Hepatocyte (in vitro differentiated cells): ENCODE measurements around the gene LMOD1. TPM values are rescaled to one million over a fixed set of nuclear protein-coding genes. Genes with fewer than 3 reads are reported as not detected.
A peak's percentile ranks its signal among the peaks of the same experiment; 100 is the strongest.

Experiments used
- DNase-seq: peaks from one replicate; pipeline ENCODE4 v3.0.0-alpha.2; 2016; ENCODE audit warnings: low spot score
- H2AFZ ChIP-seq: fragments of 200-600 bp; sonication (generic); 2 replicates; pipeline ENCODE4 v1.6.0; 2016; ENCODE audit warnings: antibody characterized with exemption, mild to moderate bottlenecking
- H3K27ac ChIP-seq: fragments of 200-600 bp; sonication (generic); 2 replicates; pipeline ENCODE4 v1.5.1; 2016; ENCODE audit warnings: mild to moderate bottlenecking
- H3K27me3 ChIP-seq: fragments of 200-600 bp; sonication (generic); 2 replicates; pipeline ENCODE4 v1.6.1; 2016
- H3K36me3 ChIP-seq: fragments of 200-600 bp; sonication (generic); replicated peaks from 2 replicates; pipeline ENCODE4 v1.5.1; 2016; ENCODE audit warnings: low read depth; ENCODE audit not compliant: insufficient read depth
- H3K4me1 ChIP-seq: fragments of 200-600 bp; sonication (generic); 2 replicates; pipeline ENCODE4 v1.5.1; 2016; ENCODE audit warnings: mild to moderate bottlenecking, moderate library complexity; ENCODE audit not compliant: insufficient read depth
- H3K4me2 ChIP-seq: fragments of 200-600 bp; sonication (generic); 2 replicates; pipeline ENCODE4 v1.6.0; 2016
- H3K4me3 ChIP-seq: fragments of 200-600 bp; sonication (generic); 2 replicates; pipeline ENCODE4 v1.5.1; 2016; ENCODE audit warnings: mild to moderate bottlenecking
- H3K79me2 ChIP-seq: fragments of 200-600 bp; sonication (generic); 2 replicates; pipeline ENCODE4 v1.6.0; 2017; ENCODE audit warnings: mild to moderate bottlenecking
- H3K9me2 ChIP-seq: fragments of 200-600 bp; sonication (generic); replicated peaks from 2 replicates; pipeline ENCODE4 v1.6.0; 2017; ENCODE audit warnings: mild to moderate bottlenecking; ENCODE audit not compliant: insufficient read depth
- H3K9me3 ChIP-seq: fragments of 200-600 bp; sonication (generic); 2 replicates; pipeline ENCODE4 v1.5.1; 2016; ENCODE audit warnings: low read depth, mild to moderate bottlenecking
- H4K20me1 ChIP-seq: fragments of 200-600 bp; sonication (generic); 2 replicates; pipeline ENCODE4 v1.6.0; 2016; ENCODE audit warnings: mild to moderate bottlenecking; ENCODE audit not compliant: insufficient read depth, poor library complexity, severe bottlenecking
- EZH2 ChIP-seq: fragments of 200-600 bp; sonication (generic); IDR thresholded peaks from 2 replicates; pipeline ENCODE4 v1.6.1; 2016; ENCODE audit warnings: antibody characterized with exemption, mild to moderate bottlenecking, borderline replicate concordance
- EZH2phosphoT487 ChIP-seq: fragments of 200-600 bp; sonication (generic); IDR thresholded peaks from one replicate; pipeline ENCODE4 v1.6.1; 2018; ENCODE audit warnings: antibody characterized with exemption, mild to moderate bottlenecking, low read depth, moderate library complexity; ENCODE audit not compliant: unreplicated experiment, severe bottlenecking
- WGBS: methylation state at CpG from one replicate; pipeline ENCODE4 v1.1.6; 2016; ENCODE audit warnings: low lambda C conversion rate; ENCODE audit errors: missing lambda C conversion rate; 5-methylcytosine and 5-hydroxymethylcytosine counted together
- polyA plus RNA-seq: library from polyadenylated mRNA; unstranded; fragments of >200 nt; fragmentation: Nextera tagmentation; extraction: Ambion mirVana; gene quantifications from 2 replicates; pipeline ENCODE4 v1.2.1, GENCODE V29; 2016
- total RNA-seq: library from RNA; depleted of rRNA; stranded (reverse); fragments of >200 nt; gene quantifications from 2 replicates; pipeline ENCODE4 v1.2.3, GENCODE V29; 2014
- TF ChIP-seq, protein P1 (sequence below): fragments of 200-600 bp; sonication (generic); IDR thresholded peaks from 2 replicates; pipeline ENCODE4 v1.5.1; 2016; ENCODE audit warnings: antibody characterized with exemption, mild to moderate bottlenecking; ENCODE audit not compliant: poor library complexity

LMOD1 gene
- total and polyA plus RNA-seq, 2 experiments from 2014 or later = 6.4 to 8.7 TPM

DNA sequence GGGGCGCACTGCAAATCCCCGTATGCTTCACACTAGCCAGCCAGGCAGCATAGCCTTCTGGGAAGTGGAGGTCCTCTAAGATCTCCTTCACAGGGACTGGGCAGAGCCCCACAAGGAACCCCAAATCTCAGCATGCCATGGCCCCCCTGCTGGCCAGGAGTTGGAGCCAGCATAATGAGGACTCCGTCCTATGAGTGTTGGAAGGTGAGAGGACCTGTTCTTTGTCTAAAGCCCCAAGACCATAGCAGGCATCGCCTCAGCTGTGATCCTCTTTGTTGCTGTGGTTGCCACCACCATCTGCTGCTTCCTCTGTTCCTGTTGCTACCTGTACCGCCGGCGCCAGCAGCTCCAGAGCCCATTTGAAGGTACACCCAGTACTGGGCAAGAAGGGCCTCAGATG is 56.1 kb downstream of the LMOD1 start:
- Histone ChIP-seq H3K4me3 (no peak overlapping the region), H3K79me2 (no peaks in the 10 kb centered on the region), H4K20me1 (no peaks in the 10 kb centered on the region), H3K36me3 (no peaks in the 10 kb centered on the region), H3K4me2 (peak overlapping the region; percentile 89), H3K4me1 (peaks cover 9% of the 10 kb centered on the region), H2AFZ (no peak overlapping the region), H3K9me2 (no peaks in the 10 kb centered on the region), H3K9me3 (no peaks in the 10 kb centered on the region), H3K27ac (no peak overlapping the region), H3K27me3 (no peaks in the 10 kb centered on the region)
- DNase-seq = no peak
- TF ChIP-seq, protein P1, sequence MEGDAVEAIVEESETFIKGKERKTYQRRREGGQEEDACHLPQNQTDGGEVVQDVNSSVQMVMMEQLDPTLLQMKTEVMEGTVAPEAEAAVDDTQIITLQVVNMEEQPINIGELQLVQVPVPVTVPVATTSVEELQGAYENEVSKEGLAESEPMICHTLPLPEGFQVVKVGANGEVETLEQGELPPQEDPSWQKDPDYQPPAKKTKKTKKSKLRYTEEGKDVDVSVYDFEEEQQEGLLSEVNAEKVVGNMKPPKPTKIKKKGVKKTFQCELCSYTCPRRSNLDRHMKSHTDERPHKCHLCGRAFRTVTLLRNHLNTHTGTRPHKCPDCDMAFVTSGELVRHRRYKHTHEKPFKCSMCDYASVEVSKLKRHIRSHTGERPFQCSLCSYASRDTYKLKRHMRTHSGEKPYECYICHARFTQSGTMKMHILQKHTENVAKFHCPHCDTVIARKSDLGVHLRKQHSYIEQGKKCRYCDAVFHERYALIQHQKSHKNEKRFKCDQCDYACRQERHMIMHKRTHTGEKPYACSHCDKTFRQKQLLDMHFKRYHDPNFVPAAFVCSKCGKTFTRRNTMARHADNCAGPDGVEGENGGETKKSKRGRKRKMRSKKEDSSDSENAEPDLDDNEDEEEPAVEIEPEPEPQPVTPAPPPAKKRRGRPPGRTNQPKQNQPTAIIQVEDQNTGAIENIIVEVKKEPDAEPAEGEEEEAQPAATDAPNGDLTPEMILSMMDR = no peak
- no peak for TF ChIP-seq EZH2
- TF ChIP-seq EZH2phosphoT487 = no peak
- WGBS = 96% methylated on average over 7 of the region's 7 CpGs

DNA sequence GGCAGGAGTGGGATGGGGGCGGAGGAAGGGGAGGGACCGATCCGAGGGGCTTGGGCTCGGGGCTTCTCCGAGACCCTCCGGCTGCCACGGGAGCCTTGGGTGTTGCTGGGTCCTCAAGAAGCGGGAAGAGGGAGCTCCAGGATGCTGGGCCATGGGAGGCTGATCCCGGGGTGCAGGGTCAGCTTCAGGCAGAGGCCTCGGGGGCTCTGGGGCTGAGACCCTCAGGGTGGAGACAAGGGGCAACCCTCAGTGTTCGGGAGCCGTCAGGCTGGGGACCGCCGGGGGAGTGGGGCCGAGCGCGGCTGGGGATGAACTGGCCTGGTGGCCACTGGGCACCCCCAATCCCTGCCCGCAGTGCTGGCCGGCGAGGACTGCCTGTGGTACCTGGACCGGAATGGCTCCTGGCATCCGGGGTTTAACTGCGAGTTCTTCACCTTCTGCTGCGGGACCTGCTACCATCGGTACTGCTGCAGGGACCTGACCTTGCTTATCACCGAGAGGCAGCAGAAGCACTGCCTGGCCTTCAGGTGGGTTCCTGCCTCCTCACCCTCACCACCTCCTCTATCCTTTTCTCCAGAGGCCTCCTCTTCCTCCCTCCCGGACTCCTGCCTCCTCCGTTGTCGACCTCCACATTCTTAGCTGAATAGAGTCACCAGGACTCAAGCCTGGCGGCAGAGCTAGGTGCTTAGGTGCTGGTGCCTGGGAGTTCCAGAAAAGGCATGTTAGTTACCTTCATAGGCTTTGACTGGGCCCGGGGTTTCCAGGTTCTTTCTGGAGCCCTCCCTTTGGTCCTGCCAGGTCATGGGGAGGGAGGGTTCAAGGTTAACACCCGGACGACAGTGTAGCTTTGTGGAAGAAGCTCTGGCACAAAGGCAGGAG is 57.0 kb downstream of the LMOD1 start:
- WGBS = 69% methylated on average over 11 of the region's 33 CpGs
- TF ChIP-seq EZH2 (no peak), EZH2phosphoT487 (no peak)
- TF ChIP-seq, protein P1 = no peak
- Histone ChIP-seq H3K27me3 (no peaks in the 10 kb centered on the region), H4K20me1 (no peaks in the 10 kb centered on the region), H3K27ac (no peak overlapping the region), H2AFZ (peak overlapping the region; percentile 94), H3K9me3 (no peaks in the 10 kb centered on the region), H3K4me1 (peaks cover 9% of the 10 kb centered on the region), H3K9me2 (no peaks in the 10 kb centered on the region), H3K79me2 (no peaks in the 10 kb centered on the region), H3K36me3 (no peaks in the 10 kb centered on the region), H3K4me3 (peak overlapping the region; percentile 92), H3K4me2 (peak overlapping the region; percentile 89)
- DNase-seq = no peak

DNA sequence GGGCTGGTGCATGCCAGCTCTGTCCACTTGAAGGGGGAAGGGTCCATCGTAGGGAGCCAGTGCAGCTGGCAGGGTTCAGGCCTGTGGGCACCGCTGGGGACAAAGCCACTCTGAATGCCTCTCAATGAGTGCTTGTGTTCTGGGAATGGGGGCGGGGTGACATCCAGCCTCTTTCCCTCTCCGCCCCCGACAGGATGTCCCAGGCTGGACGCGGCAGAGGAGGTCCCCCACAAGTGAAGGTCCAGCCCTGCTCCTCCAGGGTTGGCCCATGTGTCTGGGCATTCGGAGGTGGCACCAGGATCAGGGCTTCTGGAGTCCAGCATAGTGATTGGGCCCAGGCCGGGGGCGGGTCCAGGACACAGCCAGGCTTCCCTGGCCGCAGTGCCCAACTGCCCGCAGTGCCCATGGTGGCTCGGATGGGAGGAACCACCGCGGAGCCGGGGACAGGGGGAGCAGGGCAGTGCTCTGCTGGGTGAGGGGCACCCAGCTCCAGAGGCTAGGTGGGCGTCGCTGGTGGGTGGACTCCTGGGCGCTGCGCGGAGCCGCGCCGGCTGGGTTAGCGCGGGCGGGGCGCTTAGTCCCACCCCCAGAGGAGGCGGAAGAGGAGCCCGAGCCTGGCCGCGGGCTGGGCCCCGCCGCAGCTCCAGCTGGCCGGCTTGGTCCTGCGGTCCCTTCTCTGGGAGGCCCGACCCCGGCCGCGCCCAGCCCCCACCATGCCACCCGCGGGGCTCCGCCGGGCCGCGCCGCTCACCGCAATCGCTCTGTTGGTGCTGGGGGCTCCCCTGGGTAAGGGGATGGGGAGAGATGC is 57.9 kb downstream of the LMOD1 start, which contains the start of gene SHISA4:
Gene SHISA4 (plus strand): TSS at position 617 of the 808 bp plus-strand sequence. CDS start 97 bp downstream, at position 714.
- peaks cover 9% of the 10 kb centered on the region for H3K4me1 ChIP-seq
- TF ChIP-seq EZH2 = no peak
- TF ChIP-seq, protein P1 = no peak
- TF ChIP-seq EZH2phosphoT487 = no peak
- H3K36me3 ChIP-seq = no peaks in the 10 kb centered on the region
- H3K27ac ChIP-seq = no peak within 1 kb of the TSS
- no peaks in the 10 kb centered on the region for H4K20me1 ChIP-seq
- H3K9me2 ChIP-seq = no peaks in the 10 kb centered on the region
- H3K9me3 ChIP-seq = no peaks in the 10 kb centered on the region
- H3K27me3 ChIP-seq = no peaks in the 10 kb centered on the region
- DNase-seq = peak; percentile 65
- peak within 1 kb of the TSS; percentile 92 for H3K4me3 ChIP-seq
- no peaks in the 10 kb centered on the region for H3K79me2 ChIP-seq
- WGBS = 6% methylated on average over 32 of the region's 49 CpGs
- peak within 1 kb of the TSS; percentile 94 for H2AFZ ChIP-seq
- H3K4me2 ChIP-seq = peak within 1 kb of the TSS; percentile 89
